A375 (cell line): ENCODE measurements around the gene TRAPPC12. TPM values are rescaled to one million over a fixed set of nuclear protein-coding genes. Genes with fewer than 3 reads are reported as not detected.

ENCODE experiments used
- total RNA-seq: library from RNA; depleted of rRNA; stranded (reverse); fragments of >200 nt; shearing (Covaris generic); gene quantifications from 2 replicates; pipeline ENCODE4 v1.2.3, GENCODE V29; 2014; rRNA removed

Gene TRAPPC12
- total RNA-seq, result 76.9 and 78.5 TPM in 2 replicates

DNA sequence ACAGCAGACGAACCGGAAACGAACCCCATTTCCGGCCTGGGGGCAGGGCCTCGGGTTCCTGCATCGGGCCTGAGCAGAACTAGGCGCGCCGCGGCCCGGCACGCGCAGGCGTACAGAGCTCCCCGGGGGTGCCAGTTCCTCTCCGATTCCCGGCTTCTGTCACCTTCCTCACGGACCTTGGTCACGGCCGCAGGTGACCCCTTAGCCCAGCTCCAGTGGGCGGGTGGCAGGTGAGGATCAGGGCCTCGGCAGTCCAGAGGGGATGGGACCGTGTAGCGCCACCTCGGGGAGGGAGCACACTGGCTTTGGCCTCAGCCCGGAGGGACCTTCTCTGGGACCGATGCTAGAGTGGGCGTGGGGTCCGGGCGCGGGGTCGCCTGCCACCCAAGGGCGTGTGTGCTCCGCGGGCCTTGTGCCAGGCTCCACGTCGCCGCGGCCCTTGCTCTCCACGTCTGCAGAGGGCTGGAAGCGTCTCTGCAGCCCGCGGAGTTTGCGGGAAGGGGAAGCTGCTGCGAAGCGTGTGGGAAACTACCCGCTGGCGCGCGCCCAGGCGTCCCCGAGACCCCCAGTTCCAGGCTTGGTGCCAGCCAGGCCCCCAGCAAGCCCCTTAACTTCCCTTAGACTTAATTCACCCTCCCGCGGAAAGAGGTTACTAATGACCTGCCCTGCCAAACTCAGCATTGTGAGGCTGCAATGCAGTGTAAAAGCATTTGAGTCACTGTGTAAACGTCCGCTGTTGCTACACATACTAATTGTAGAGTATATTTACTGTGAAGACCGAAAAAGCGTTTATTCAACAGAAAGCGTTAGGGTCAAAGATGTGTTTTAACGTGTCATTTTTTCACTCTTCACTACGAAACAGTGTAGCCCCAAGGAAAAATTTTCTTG is at the start of gene TRAPPC12:
Gene TRAPPC12, plus strand, starts transcription at position 48 of the 888 bp plus-strand sequence. CDS start 7,930 bp downstream, outside the sequence.

GRCh38 chr2:3377612-3378432 is 1.7 kb upstream of the TRAPPC12 start, which contains the start of gene EIPR1:
Gene EIPR1, minus strand, starts transcription at chr2:3377818. Its CDS starts 129 bp downstream, at chr2:3377689.

DNA sequence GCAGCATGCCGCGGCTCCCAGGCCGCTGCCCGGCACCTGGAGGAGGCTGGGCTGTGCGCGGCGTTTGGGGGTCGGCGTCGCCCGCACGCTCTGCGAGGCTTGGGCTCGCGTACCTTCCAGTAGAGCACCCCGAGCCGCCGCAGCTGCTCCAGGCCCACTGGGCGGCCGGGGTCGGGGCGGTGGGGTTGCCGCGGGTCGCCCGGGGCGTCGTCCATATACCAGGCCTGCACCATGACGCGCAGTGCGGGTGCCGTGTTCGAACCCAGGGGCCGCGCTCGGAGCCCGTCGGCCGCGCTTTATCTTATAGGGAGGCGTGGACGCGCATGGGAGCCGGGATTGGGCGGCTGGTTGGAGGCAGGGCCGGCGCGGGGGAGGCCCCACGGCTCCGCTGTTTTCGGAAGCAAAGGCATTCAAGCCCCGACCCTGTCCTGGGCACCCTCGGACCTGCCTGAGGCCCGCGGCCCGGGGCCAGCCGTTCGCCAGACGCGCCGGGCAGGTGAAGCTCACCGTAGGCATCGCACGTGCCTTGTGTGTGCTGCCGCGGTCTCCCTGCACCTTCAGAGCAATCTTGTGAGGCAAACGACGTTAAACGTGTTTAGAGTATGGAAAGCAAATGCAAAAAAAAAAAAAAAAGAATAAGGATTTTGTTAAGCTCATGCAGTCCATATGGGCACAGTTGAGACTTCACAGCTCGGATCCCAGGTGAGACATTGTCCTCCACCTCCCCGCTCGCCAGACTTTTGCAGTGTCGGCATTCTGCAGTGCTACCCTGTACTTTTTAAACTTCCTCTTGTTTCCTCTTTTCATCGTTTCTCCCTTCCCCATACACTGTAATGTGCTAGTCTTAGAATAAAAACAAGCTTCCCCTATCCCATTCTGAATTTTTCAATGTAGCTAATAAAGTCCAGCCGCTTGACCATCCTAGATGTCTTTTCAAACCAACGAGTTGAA is 140.0 kb downstream of the TRAPPC12 start, which contains the start of gene ADI1:
Gene ADI1, minus strand, starts transcription at position 277 of the 951 bp plus-strand sequence. Its CDS starts 44 bp downstream, at position 233.

Other genes starting within 250 kb of the TRAPPC12 start
- gene EIPR1, start 1.9 kb upstream of the TRAPPC12 start, total RNA-seq, result 70.4 and 77.9 TPM in 2 replicates
- 41.9 and 45.1 TPM in 2 replicates for gene ADI1, start 139.8 kb downstream of the TRAPPC12 start, total RNA-seq
- gene RNASEH1, start 178.6 kb downstream of the TRAPPC12 start, total RNA-seq, result 55.5 and 63.5 TPM in 2 replicates
- gene RPS7, start 195.6 kb downstream of the TRAPPC12 start, total RNA-seq, result 2,479 and 3,095 TPM in 2 replicates
- gene COLEC11, start 215.4 kb downstream of the TRAPPC12 start, total RNA-seq, result not detected in 2 replicates